Spleen (tissue), 7 donors: ENCODE data around the gene APBB2.

ENCODE experiments used
- CTCF ChIP-seq, 11 experiments: fragments of 200-600 bp in 7 of 11; fragments of 450-650 bp in 4 of 11; sonication (generic) in 4 of 11; IDR thresholded peaks in 8 of 11; conservative IDR thresholded peaks in 3 of 11; 1 replicate in 7 of 11; 2 replicates in 4 of 11; pipeline versions ENCODE4 v1.4.0 to v1.8.0; 2016 to 2021; ENCODE audit warnings: antibody characterized with exemption in 11 of 11, inconsistent platforms in 4 of 11, mild to moderate bottlenecking in 1 of 11
- POLR2A ChIP-seq, 3 donors: fragments of 450-650 bp; IDR thresholded peaks; one replicate each; pipeline ENCODE4 v1.5.1; 2017; ENCODE audit warnings: antibody characterized with exemption in 3 of 3, mild to moderate bottlenecking in 1 of 3
- donor health status: DM: no; HTN: no; CAD: no; lungs with moderate emphysema.
- donor health status: DM: no; HTN: no; CAD: no.
- donor health status: DM: no; HTN: no; CAD: no.

GRCh38 chr4:40812856-40813255 lies 401.5 kb downstream of the APBB2 start:
- TF ChIP-seq CTCF (IDR thresholded peaks at IDR 0.05 in 8 of 11, conservative IDR thresholded peaks at IDR 0.05 in 3 of 11) (no peak), POLR2A (IDR thresholded peaks at IDR 0.05) (no peak)
